ENCODE measurements around the gene RGS5. TPM values are rescaled to one million over a fixed set of nuclear protein-coding genes. Genes with fewer than 3 reads are reported as not detected.
A peak's percentile ranks its signal among the peaks of the same experiment; 100 is the strongest.

The RGS5 gene
- total RNA-seq, 1 experiment from 2014 or later: 3.6 TPM

DNA sequence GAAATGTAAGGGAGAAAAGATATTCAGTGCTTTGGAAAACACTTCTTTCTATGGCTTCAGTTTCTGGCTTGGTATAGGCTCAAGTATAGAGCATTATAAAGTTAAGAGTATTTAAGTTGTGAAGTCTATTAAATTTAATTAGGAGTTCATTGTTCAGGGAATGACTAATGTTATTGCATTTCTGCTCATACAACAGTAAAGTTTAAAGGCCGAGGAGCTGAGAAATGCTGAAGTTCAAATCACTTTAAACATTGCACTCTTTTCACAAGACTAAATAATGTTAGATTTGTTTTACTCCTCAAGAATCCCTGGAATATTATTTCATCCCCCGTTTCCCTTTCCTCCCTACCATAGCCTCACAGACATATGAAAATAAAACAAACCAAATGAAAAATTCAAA, 30.1 kb downstream of the RGS5 start:
- POLR2A ChIA-PET (ENCODE audit: unreplicated experiment): no interaction called here
- Histone ChIP-seq H4K20me1 (ENCODE audit: insufficient read depth) (no peaks in the 10 kb centered on the region), H3K79me2 (ENCODE audit: low read depth) (no peaks in the 10 kb centered on the region), H3K27ac (no peak overlapping the region), H3K27me3 (ENCODE audit: insufficient read depth, low read depth) (no peaks in the 10 kb centered on the region), H3K4me3 (no peak overlapping the region), H3K4me1 (replicated peaks; ENCODE audit: insufficient read depth) (no peaks in the 10 kb centered on the region), H3K4me2 (no peak overlapping the region), H3K36me3 (ENCODE audit: low read depth) (no peaks in the 10 kb centered on the region), H3F3A (ENCODE audit: insufficient read depth, low read depth) (no peaks in the 10 kb centered on the region), H3K9me3 (ENCODE audit: insufficient read depth, low read depth) (no peaks in the 10 kb centered on the region), H3K9me2 (ENCODE audit: insufficient read depth) (no peaks in the 10 kb centered on the region), H2AFZ (no peak overlapping the region)
- CTCF ChIA-PET: interaction anchor here (0.6 kb wide), 1 partner anchor 321 kb away, joined by 8 read pairs; no protein-coding TSS in a partner anchor
- no TSS peak for BruUV-seq (replicated peaks)
- intact Hi-C loops (cut with micrococcal nuclease; ENCODE audit: unreplicated experiment): loop anchor here (5.0 kb wide), 1 partner anchor 145 kb away; no protein-coding TSS in a partner anchor
- TF ChIP-seq CTCF (conservative IDR thresholded peaks at IDR 0.05) (no peak), EZH2 (IDR thresholded peaks at IDR 0.05; ENCODE audit: low read depth) (no peak)
- no peak for DNase-seq

DNA sequence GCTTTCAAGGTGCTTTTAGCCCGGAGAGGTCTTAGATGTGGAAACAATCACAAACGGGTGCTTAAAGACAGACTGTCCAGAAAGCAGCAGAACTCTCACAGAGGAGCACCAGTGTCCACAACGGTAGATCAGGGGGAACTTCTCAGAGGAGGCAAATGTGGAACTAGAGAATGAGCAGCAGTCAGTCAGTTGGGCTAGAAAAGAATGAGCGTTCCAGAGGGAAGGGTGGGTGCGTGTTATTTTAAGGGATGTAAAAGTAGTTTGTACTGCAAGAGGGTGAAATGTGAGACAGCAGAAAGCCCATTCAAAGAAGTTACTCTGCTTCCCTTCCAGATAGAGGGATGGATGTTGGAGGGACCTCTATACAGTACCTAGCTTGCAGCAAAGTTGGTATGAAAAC, 30.9 kb downstream of the RGS5 start:
- H2AFZ ChIP-seq: no peak overlapping the region
- H3F3A ChIP-seq (ENCODE audit: insufficient read depth, low read depth): no peaks in the 10 kb centered on the region
- no peaks in the 10 kb centered on the region for H3K36me3 ChIP-seq (ENCODE audit: low read depth)
- ChIA-PET POLR2A (ENCODE audit: unreplicated experiment) (no interaction called here), CTCF (no interaction called here)
- H3K27ac ChIP-seq: no peak overlapping the region
- DNase-seq: no peak
- no peak for TF ChIP-seq EZH2 (IDR thresholded peaks at IDR 0.05; ENCODE audit: low read depth)
- no peak for TF ChIP-seq CTCF (conservative IDR thresholded peaks at IDR 0.05)
- BruUV-seq (replicated peaks): no TSS peak
- no peaks in the 10 kb centered on the region for H3K9me2 ChIP-seq (ENCODE audit: insufficient read depth)
- no peaks in the 10 kb centered on the region for H3K4me1 ChIP-seq (replicated peaks; ENCODE audit: insufficient read depth)
- H4K20me1 ChIP-seq (ENCODE audit: insufficient read depth): no peaks in the 10 kb centered on the region
- intact Hi-C loops (cut with micrococcal nuclease; ENCODE audit: unreplicated experiment): loop anchor here (5.0 kb wide), 1 partner anchor 145 kb away; no protein-coding TSS in a partner anchor
- no peaks in the 10 kb centered on the region for H3K9me3 ChIP-seq (ENCODE audit: insufficient read depth, low read depth)
- H3K4me3 ChIP-seq: no peak overlapping the region
- H3K27me3 ChIP-seq (ENCODE audit: insufficient read depth, low read depth): no peaks in the 10 kb centered on the region
- H3K4me2 ChIP-seq: no peak overlapping the region
- no peaks in the 10 kb centered on the region for H3K79me2 ChIP-seq (ENCODE audit: low read depth)

DNA sequence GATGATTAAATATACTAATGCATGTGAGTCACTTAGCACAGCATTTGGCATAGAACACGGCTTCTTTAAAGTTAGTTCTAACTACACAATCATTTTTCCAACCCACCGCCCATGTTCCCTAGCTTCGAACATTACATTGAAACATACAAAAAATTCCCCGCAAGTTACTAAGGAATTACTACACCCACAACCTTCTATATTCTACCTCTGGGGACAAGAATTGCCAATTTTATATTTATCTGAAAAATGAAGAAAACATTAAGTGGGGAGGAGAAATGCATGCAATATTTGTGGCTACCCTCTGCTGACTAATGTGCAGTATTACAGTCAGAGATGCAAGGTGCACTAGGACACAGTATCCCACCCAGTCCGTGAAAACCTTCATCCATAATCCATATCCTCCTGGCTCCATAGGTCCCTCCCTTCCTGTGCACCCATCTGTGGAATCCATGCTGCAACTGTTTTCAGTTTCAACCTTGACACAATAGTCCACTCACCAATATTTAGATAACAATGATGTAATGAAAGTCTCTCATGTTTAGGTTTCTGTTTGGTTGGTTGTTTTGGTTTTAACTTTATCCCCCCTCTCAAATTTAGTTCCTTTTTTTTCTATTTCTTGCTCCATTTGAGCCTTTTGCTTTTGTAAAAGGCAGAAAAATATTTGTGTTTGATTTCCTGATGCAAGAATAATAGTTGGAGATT, 31.6 kb downstream of the RGS5 start:
- H3K4me1 ChIP-seq (replicated peaks; ENCODE audit: insufficient read depth): no peaks in the 10 kb centered on the region
- H3K79me2 ChIP-seq (ENCODE audit: low read depth): no peaks in the 10 kb centered on the region
- no peak overlapping the region for H3K27ac ChIP-seq
- H2AFZ ChIP-seq: no peak overlapping the region
- no peaks in the 10 kb centered on the region for H4K20me1 ChIP-seq (ENCODE audit: insufficient read depth)
- ChIA-PET POLR2A (ENCODE audit: unreplicated experiment) (no interaction called here), CTCF (interaction anchor here (0.5 kb wide), 1 partner anchor 1056 kb away, joined by 4 read pairs; no protein-coding TSS in a partner anchor)
- H3K9me2 ChIP-seq (ENCODE audit: insufficient read depth): no peaks in the 10 kb centered on the region
- H3K4me3 ChIP-seq: no peak overlapping the region
- TF ChIP-seq EZH2 (IDR thresholded peaks at IDR 0.05; ENCODE audit: low read depth) (no peak), CTCF (conservative IDR thresholded peaks at IDR 0.05) (peak; percentile 68)
- intact Hi-C loops (cut with micrococcal nuclease; ENCODE audit: unreplicated experiment): loop anchor here (5.0 kb wide), 1 partner anchor 146 kb away; no protein-coding TSS in a partner anchor
- H3K9me3 ChIP-seq (ENCODE audit: insufficient read depth, low read depth): no peaks in the 10 kb centered on the region
- H3K27me3 ChIP-seq (ENCODE audit: insufficient read depth, low read depth): no peaks in the 10 kb centered on the region
- H3K4me2 ChIP-seq: 0 out of 2 replicates have a peak overlapping the region, but pooled peaks have one; percentile 2
- H3K36me3 ChIP-seq (ENCODE audit: low read depth): no peaks in the 10 kb centered on the region
- H3F3A ChIP-seq (ENCODE audit: insufficient read depth, low read depth): no peaks in the 10 kb centered on the region
- no TSS peak for BruUV-seq (replicated peaks)
- DNase-seq: no peak

All from PC-9 (cell line).